ENCODE results near the gene TENM3.
"Not testable (repeated sequence)": the region's sequence is repeated elsewhere in the genome, so short reads cannot be mapped to it uniquely, and the experiment has no call there.

Gene TENM3

DNA sequence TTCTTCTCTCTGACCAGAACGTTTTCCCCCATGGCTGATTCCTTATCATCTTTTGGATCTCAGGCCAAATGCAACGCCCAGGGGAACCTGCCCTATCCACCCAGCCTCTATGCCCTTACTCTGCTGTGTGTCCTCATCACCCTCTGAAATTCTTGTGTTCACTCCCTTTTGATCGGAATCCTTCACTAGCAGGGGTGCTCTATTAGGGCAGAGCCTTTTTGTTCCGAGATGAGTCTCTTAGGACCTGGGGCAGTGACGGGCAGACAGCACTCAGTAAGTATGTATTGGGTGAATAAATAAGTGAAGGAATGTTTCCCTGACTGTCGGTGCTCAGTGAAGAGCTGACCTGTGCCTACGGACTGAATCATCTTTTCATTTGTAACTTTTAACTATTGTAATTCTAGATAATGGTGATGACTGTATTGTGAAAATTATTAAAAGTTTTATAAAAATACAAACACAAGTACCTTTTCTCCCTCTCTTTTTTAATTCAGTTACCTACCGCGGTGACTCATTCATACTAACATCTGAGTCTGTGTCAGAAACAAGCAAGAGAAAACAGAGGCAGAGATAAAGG, 4.8 kb upstream of the TENM3 start:
- Histone ChIP-seq H3K9me3 (no peaks in the 10 kb centered on the region), H3K4me1 (peaks cover 10% of the 10 kb centered on the region), H3K27me3 (no peaks in the 10 kb centered on the region), H3K4me3 (ENCODE audit: low read depth, low read length) (no peak overlapping the region), H3K36me3 (no peaks in the 10 kb centered on the region)
- no peak for DNase-seq
- TF ChIP-seq, protein P1, sequence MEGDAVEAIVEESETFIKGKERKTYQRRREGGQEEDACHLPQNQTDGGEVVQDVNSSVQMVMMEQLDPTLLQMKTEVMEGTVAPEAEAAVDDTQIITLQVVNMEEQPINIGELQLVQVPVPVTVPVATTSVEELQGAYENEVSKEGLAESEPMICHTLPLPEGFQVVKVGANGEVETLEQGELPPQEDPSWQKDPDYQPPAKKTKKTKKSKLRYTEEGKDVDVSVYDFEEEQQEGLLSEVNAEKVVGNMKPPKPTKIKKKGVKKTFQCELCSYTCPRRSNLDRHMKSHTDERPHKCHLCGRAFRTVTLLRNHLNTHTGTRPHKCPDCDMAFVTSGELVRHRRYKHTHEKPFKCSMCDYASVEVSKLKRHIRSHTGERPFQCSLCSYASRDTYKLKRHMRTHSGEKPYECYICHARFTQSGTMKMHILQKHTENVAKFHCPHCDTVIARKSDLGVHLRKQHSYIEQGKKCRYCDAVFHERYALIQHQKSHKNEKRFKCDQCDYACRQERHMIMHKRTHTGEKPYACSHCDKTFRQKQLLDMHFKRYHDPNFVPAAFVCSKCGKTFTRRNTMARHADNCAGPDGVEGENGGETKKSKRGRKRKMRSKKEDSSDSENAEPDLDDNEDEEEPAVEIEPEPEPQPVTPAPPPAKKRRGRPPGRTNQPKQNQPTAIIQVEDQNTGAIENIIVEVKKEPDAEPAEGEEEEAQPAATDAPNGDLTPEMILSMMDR (IDR thresholded peaks at IDR 0.05; ENCODE audit: low read depth, low read length): no peak

DNA sequence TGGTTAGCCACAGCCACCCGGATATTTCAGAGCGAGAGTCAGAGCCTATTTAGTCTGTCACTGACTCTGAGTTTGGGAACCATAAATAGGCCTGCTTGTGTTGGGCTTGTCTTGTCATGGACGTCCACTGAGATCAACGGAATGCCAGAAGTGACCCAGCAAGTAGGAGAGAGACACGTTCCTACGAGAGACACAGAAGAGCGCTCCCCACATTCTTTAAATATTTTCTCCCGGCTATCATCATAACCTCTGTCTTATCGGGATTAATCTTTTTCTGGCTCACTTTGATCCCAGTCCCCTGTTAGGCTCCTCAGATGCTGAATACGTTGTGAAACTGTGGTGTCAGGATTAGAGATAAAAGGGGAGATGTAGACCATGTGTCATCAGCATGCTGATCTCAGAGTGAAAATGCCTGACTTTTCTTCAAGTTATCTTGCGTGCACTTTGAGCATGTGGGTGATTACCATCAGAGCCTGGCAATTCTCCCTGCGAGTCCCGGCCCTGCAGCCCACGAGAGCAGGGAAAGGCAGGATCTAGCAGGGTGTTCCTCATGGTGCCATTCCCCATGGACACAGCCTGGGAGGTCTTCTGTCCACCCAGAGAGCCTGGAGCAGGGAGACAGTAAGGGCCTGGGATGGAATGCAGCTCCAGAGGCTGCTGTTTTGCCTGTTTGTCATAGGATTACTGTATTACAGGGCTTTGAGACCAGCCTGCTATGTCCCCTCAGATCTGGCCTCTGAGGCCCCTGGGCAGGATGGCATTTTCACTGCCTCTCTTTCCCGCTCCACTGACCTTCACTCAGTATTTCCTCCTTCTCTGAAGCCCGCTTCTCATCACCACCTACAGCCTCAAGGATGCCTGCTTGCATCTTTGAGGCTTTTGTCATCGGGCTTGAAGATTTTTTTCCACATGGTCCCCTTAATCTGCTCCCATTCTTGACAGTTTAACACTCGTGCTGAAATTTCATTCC, 2.8 kb upstream of the TENM3 start:
- DNase-seq: no peak
- no peaks in the 10 kb centered on the region for H3K36me3 ChIP-seq
- peaks cover 16% of the 10 kb centered on the region for H3K4me1 ChIP-seq
- no peaks in the 10 kb centered on the region for H3K9me3 ChIP-seq
- H3K27me3 ChIP-seq: no peaks in the 10 kb centered on the region
- TF ChIP-seq, protein P1 (IDR thresholded peaks at IDR 0.05; ENCODE audit: low read depth, low read length): no peak
- H3K4me3 ChIP-seq (ENCODE audit: low read depth, low read length): no peak overlapping the region

DNA sequence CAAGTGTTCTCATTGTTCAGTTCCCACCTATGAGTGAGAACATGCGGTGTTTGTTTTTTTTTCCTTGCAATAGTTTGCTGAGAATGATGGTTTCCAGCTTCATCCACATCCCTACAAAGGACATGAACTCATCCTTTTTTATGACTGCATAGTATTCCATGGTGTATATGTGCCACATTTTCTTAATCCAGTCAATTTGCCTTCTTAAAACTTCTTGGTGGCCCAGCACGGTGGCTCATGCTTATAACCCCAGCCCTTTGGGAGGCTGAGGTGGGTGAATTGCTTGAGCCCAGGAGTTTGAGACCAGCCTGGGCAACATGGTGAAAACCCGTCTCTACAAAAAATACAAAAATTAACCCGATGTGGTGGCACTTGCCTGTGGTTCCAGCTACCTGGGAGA, 942 bp upstream of the TENM3 start:
- H3K9me3 ChIP-seq; DNase-seq; H3K36me3 ChIP-seq; H3K4me3 ChIP-seq (ENCODE audit: low read depth, low read length); H3K27me3 ChIP-seq: not testable (repeated sequence)
- H3K4me1 ChIP-seq: peaks cover 23% of the 10 kb centered on the region

DNA sequence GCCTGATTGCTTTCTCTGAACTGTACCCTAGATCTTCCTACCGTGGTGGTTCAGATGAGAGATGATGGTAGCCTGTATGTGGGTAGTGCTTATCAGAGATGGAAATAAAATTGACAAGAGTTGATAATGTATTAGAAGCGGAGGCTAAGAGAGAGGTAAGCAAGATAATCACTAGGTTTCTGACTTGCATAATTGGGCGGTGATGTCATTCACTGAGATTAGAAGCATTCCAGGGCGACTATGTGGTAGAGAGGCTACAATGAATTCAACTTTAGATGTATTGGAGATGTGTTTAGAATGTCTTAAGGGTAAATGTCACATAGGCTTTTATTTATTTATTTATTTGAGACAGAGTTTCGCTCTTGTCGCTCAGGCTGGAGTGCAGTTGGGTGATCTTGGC, 415 bp upstream of the TENM3 start:
- TF ChIP-seq, protein P1 (IDR thresholded peaks at IDR 0.05; ENCODE audit: low read depth, low read length): no peak
- no peak for DNase-seq
- H3K27me3 ChIP-seq: no peaks in the 10 kb centered on the region
- H3K36me3 ChIP-seq: no peaks in the 10 kb centered on the region
- H3K4me1 ChIP-seq: peaks cover 23% of the 10 kb centered on the region
- H3K4me3 ChIP-seq (ENCODE audit: low read depth, low read length): no peak overlapping the region
- H3K9me3 ChIP-seq: no peaks in the 10 kb centered on the region

DNA sequence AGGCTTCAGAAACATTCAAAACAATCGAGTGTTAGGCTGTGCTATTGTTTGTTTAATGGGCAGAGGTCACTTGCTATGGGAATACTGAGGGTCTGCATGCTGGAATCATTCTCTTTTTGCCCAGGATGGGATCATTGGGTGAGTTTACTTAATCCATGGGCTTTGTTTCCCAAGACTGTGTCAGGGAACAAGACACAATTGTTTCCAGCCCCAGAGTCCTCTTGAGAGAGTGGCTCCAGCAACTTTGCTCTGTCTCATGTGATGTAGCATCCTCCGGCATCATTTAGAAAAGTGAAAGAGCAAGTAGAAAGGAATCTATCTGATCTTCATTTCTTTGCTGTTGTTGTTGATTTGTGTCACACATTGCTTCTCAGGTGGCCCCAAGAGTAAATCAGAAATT, 1.8 kb downstream of the TENM3 start:
- TF ChIP-seq, protein P1 (IDR thresholded peaks at IDR 0.05; ENCODE audit: low read depth, low read length): no peak
- no peak for DNase-seq

DNA sequence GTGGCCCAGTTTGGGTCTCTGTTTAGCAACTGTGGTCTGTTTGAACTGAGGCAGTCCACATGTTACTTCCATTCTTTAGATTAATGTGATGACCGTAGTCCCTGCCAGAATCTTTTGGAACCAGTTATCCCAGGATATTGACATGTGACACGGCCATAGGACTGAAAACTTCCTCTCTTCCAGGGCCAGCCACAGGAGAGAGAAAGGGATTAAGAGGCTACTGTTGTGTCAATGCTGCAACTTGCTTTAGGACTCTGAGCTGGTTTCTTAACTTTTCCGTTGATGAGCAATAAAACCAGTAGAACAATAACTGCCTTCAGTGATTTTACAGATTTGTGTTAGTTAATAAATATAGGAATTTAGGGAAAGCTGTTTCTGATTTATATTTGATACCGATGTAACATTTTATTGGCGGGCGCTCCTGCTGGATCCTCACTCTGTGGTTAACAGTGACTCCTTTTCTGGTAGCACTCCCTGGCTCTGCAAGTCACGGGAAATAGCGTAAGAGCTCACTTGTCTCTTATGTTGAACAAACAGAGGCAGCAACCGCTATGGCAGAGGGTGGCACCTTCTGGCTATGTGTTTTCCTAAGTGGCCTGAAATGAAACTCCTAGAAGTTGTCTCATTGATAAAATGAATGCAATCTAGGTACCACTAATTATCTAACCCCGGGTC, 2.5 kb downstream of the TENM3 start:
- no peak for DNase-seq
- TF ChIP-seq, protein P1 (IDR thresholded peaks at IDR 0.05; ENCODE audit: low read depth, low read length): no peak

More for the DNA sequence above, 1.8 kb downstream of the TENM3 start:
- H3K9me3 ChIP-seq: no peaks in the 10 kb centered on the region
- no peaks in the 10 kb centered on the region for H3K27me3 ChIP-seq
- H3K36me3 ChIP-seq: no peaks in the 10 kb centered on the region
- H3K4me1 ChIP-seq: peaks cover 18% of the 10 kb centered on the region
- H3K4me3 ChIP-seq (ENCODE audit: low read depth, low read length): no peak overlapping the region

More for the DNA sequence above, 2.5 kb downstream of the TENM3 start:
- H3K36me3 ChIP-seq: no peaks in the 10 kb centered on the region
- no peaks in the 10 kb centered on the region for H3K27me3 ChIP-seq
- H3K4me3 ChIP-seq (ENCODE audit: low read depth, low read length): peak overlapping the region; percentile 55
- H3K4me1 ChIP-seq: peaks cover 13% of the 10 kb centered on the region
- no peaks in the 10 kb centered on the region for H3K9me3 ChIP-seq

Measured in BE2C (cell line).